ENCODE measurements around the gene IFT20. TPM values are rescaled to one million over a fixed set of nuclear protein-coding genes. Genes with fewer than 3 reads are reported as not detected.

The IFT20 gene
- total RNA-seq, 1 donor from 2014 or later: 33.3 TPM

GRCh38 chr17:28331891-28332420 lies 3.3 kb downstream of the IFT20 start:
- H3K4me1 ChIP-seq: peaks cover 26% of the 10 kb centered on the region
- intact Hi-C loops (cut with DNase I): no loop called here
- H3K27me3 ChIP-seq: no peaks in the 10 kb centered on the region
- H3K4me3 ChIP-seq: no peak overlapping the region
- peaks cover 49% of the 10 kb centered on the region for H3K36me3 ChIP-seq
- no peak overlapping the region for H3K27ac ChIP-seq
- H3K9me3 ChIP-seq: no peaks in the 10 kb centered on the region
- DNase-seq: no peak
- no peak for TF ChIP-seq CTCF (IDR thresholded peaks at IDR 0.05)
- ATAC-seq: no peak

DNA sequence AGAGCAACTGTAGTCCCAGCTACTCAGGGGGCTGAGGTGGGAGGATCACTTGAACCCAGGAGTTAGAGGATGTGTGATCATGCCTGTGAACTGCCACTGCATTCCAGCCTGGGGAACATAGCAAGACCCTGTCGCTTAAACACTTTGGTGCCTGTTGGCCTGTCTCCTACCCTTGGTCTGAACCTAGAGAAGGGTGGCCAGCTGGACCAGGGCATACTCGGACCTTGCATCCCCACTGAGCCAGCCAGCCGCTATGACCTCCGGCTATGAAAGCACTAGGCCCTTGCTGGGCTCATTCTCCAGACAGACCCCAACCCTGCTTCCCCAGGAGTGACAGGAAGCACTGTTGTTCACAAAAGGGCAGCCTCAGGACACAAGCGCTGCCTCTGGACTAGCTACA lies 4.6 kb downstream of the IFT20 start:
- Histone ChIP-seq H3K9me3 (no peaks in the 10 kb centered on the region), H3K4me1 (peaks cover 18% of the 10 kb centered on the region), H3K36me3 (peaks cover 49% of the 10 kb centered on the region), H3K27ac (no peak overlapping the region), H3K4me3 (no peak overlapping the region), H3K27me3 (no peaks in the 10 kb centered on the region)
- ATAC-seq (no peak), DNase-seq (no peak)
- no peak for TF ChIP-seq CTCF (IDR thresholded peaks at IDR 0.05)
- intact Hi-C loops (cut with DNase I): no loop called here

DNA sequence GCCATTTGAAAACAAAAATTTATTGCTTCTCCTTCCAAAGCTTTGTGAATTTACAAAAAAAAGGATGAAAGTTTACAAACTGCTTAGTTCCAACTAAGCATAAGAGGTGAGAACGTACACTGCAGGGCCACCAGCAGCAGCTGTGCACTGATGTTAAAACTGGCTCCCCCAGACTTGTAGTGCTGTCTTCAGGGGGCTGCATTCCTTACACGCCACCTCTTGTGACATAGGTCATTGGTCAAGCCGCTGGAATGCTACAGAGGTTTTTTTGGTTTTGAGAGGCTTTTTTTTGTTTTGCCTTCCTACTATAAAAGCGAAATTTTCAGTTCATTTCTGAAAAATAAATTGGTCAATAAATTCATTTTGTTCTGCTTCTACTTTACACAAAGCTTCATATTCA lies 6.9 kb downstream of the IFT20 start:
- TF ChIP-seq CTCF (IDR thresholded peaks at IDR 0.05): no peak
- Histone ChIP-seq H3K4me1 (peaks cover 22% of the 10 kb centered on the region), H3K9me3 (no peaks in the 10 kb centered on the region), H3K27ac (no peak overlapping the region), H3K36me3 (peaks cover 49% of the 10 kb centered on the region), H3K27me3 (no peaks in the 10 kb centered on the region), H3K4me3 (no peak overlapping the region)
- DNase-seq: no peak
- ATAC-seq: no peak
- intact Hi-C loops (cut with DNase I): no loop called here

GRCh38 chr17:28327709-28328108 lies 7.6 kb downstream of the IFT20 start:
- Histone ChIP-seq H3K27me3 (no peaks in the 10 kb centered on the region), H3K27ac (peak overlapping the region; percentile 6), H3K4me3 (no peak overlapping the region), H3K36me3 (peaks cover 49% of the 10 kb centered on the region), H3K9me3 (no peaks in the 10 kb centered on the region), H3K4me1 (peaks cover 21% of the 10 kb centered on the region)
- ATAC-seq (no peak), DNase-seq (no peak)
- TF ChIP-seq CTCF (IDR thresholded peaks at IDR 0.05): no peak
- intact Hi-C loops (cut with DNase I): no loop called here

DNA sequence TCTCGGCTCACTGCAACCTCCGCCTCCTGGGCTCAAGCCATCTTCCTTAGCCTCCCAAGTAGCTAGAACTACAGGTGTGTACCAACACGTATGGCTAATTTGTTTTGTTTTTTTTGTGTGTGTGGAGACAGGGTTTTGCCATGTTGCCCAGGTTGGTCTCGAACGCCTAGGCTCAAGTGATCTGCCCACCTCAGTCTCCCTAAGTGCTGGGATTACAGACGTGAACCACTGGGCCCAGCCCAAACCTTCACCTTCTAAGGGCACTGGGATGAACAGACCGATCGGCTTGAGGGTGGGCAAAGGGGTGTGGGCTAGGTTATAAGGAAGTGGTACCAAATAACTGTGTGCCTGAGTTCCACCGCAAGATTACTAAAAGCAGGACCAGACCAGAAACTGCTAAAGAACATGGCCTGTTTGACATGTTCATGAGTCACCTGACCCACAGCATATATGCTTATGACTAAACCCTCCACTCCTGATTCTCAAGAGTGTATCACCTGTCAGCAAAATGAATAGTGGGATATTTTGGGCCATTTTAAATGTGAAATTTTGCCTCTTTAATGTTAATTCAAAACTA lies 8.2 kb downstream of the IFT20 start:
- Histone ChIP-seq H3K9me3 (no peaks in the 10 kb centered on the region), H3K36me3 (peaks cover 48% of the 10 kb centered on the region), H3K4me3 (no peak overlapping the region), H3K4me1 (peaks cover 21% of the 10 kb centered on the region), H3K27me3 (no peaks in the 10 kb centered on the region), H3K27ac (peak overlapping the region; percentile 6)
- DNase-seq (no peak), ATAC-seq (no peak)
- TF ChIP-seq CTCF (IDR thresholded peaks at IDR 0.05): no peak
- intact Hi-C loops (cut with DNase I): no loop called here

- H3K4me3 ChIP-seq: no peak overlapping the region
- H3K4me1 ChIP-seq: peaks cover 21% of the 10 kb centered on the region
- H3K9me3 ChIP-seq: no peaks in the 10 kb centered on the region
- DNase-seq (no peak), ATAC-seq (no peak)
- no peak for TF ChIP-seq CTCF (IDR thresholded peaks at IDR 0.05)
- H3K27ac ChIP-seq: no peak overlapping the region
- H3K27me3 ChIP-seq: no peaks in the 10 kb centered on the region
- intact Hi-C loops (cut with DNase I): no loop called here
- peaks cover 38% of the 10 kb centered on the region for H3K36me3 ChIP-seq
Measured at GRCh38 chr17:28326114-28326513, 9.2 kb downstream of the IFT20 start.
